GM18517 (cell line): ENCODE data around the gene SNU13.
"Not testable (repeated sequence)": the region's sequence is repeated elsewhere in the genome, so short reads cannot be mapped to it uniquely, and the experiment has no call there.

Experiments
- ATAC-seq: cut with Tn5 transposase; IDR thresholded peaks from one replicate; pipeline ENCODE4 v1.9.1; 2021; ENCODE audit warnings: mild to moderate bottlenecking, moderate library complexity; ENCODE audit not compliant: unreplicated experiment

The SNU13 gene

GRCh38 chr22:41688365-41689211 is at the start of gene SNU13:
TSS of gene SNU13 (minus strand) at chr22:41688867. CDS start at chr22:41688796, 71 bp downstream.
- ATAC-seq: peak; percentile 81

- ATAC-seq: not testable (repeated sequence)
Observed at GRCh38 chr22:41733241-41733640, 44.6 kb upstream of the SNU13 start.

GRCh38 chr22:41732096-41732772 is 43.6 kb upstream of the SNU13 start:
- ATAC-seq: no peak

DNA sequence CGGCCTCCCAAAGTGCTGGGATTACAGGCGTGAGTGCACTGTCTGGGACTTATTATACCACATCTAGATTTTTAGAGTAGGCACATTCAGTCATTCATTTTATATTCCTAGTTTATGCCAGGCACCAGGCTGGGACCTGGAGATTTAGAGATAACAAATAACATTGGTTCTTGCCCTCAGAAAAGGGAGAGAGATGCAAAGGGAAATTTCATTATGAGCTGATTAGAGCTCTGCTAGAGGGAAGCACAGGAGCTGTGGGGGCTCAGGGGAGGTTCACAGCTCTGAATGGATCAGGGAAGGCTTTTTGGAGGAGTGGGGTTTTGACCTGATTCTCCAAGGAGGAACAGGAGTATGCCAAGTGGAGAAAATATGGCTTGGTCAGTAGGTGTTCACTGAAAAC is 42.9 kb upstream of the SNU13 start:
- ATAC-seq: no peak

GRCh38 chr22:41725510-41726110 is 36.9 kb upstream of the SNU13 start:
- ATAC-seq: no peak

- no peak for ATAC-seq
Observed at GRCh38 chr22:41722496-41722895, 33.8 kb upstream of the SNU13 start.

DNA sequence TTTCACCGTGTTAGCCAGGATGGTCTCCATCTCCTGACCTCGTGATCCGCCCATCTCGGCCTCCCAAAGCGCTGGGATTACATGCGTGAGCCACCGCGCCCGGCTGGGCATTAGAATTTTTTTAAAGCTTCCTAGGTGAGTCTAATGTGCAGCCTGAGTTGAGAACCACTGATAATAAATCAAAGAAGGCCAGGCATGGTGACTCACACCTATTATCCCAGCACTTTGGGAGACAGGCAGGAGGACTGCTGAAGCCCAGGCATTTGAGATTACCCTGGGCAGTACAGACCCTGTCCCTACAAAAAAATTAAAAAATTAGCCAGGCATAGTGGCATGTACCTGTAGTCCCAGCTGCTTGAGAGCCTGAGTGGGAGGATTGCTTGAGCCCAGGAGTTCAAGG is 24.3 kb upstream of the SNU13 start:
- no peak for ATAC-seq

DNA sequence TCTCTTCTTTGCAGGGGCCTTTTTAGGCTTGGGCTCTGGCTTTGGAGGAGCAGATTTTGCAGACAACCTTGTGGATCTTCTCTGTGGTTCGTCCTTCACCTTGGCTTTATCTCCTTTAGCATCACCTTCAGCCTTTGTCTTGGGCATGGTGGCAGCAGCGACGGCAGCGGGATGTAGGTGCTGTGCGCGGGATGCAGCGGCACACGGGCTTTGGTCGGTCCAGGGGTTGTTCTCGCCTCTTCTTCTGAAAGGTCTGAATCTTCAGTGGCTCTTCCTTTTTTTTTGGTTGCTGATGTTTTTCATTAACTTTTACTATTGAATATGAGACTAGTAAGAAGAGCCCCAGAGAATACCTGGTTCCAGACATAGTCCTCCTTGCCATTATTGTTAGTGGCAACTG is 20.7 kb upstream of the SNU13 start:
- ATAC-seq: no peak

DNA sequence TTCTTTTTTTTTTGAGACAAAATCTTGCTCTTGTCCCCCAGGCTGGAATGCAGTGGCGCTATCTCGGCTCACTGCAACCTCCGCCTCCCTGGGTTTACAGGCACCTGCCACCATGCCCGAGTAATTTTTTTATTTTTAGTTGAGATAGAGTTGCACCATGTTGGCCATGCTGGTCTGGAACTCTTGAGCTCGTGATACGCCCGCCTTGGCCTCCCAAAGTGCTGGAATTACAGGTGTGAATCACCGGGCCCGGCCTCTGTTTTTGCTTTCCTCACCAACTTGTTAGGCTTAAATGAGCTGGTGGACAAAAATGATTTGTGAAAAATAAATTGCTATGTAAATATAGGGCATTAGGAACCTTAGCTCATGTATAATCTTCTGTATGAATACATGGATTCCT is 14.1 kb upstream of the SNU13 start:
- ATAC-seq: no peak

DNA sequence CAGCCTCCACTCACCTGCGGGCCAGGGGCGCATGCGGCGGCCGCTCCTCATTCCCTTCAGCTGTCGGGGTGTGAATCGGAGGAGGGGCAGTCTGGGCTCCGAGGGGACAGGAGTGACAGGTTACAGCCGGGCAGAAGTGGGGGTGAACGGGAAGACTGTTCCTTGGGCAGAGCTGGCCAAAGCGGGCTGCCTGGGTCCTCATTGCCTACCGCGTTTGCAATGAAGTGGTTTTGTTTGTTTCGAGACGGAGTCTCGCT is 11.4 kb upstream of the SNU13 start:
- no peak for ATAC-seq

GRCh38 chr22:41699264-41700107 is 10.8 kb upstream of the SNU13 start, which contains the start of gene MEI1:
TSS of gene MEI1 (plus strand) at chr22:41699503. CDS start at chr22:41699539, 36 bp downstream.
- no peak for ATAC-seq

GRCh38 chr22:41697126-41697775 is 8.6 kb upstream of the SNU13 start:
- no peak for ATAC-seq

- ATAC-seq: no peak
Observed at GRCh38 chr22:41696703-41697102, 8.0 kb upstream of the SNU13 start.

- ATAC-seq: no peak
Observed at GRCh38 chr22:41695211-41695610, 6.5 kb upstream of the SNU13 start.

DNA sequence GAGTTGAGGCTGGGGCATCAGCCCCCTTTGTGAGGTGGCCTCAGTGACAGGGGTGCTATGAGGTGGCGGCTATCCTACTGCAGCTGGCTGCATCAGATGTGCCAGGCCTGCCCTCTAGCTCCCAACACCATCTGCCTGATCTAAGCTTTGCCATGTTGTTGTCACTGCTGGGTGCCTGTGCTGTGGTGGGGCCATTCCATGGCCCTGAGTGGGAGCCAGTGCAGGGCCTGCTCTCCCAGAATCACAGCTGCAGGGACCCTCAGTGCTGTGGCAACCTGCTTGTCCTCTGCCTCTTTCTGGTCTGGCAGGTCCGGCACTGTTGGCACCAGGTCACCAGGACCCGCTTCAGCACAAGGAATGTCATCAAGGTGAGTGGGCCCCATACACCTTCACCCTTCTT is 1.8 kb upstream of the SNU13 start:
- no peak for ATAC-seq

GRCh38 chr22:41687901-41688364 is 734 bp downstream of the SNU13 start:
- ATAC-seq: no peak

- ATAC-seq: not testable (repeated sequence)
Observed at GRCh38 chr22:41686890-41687289, 1.8 kb downstream of the SNU13 start.

- ATAC-seq: no peak
Observed at GRCh38 chr22:41684194-41684593, 4.5 kb downstream of the SNU13 start.

GRCh38 chr22:41683616-41684015 is 5.1 kb downstream of the SNU13 start:
- no peak for ATAC-seq

DNA sequence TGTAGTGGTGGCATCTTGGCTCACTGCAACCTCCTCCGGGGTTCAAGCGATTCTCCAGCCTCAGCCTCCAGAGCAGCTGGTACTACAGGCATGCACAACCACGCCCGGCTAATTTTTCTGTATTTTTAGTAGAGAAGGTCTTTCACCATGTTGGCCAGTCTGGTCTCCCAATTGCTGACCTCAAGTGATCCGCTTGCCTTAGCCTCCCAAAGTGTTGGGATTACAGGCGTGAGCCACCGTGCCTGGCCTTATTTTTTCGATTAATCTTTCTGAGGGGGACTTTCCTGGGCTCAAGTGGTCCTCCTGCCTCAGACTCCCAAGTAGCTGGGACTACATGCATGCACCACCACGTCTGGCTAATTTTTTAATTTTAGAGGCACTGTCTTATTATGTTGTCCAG is 5.6 kb downstream of the SNU13 start:
- ATAC-seq: no peak
